ENCODE results near the gene DNMT3B. TPM values are rescaled to one million over a fixed set of nuclear protein-coding genes. Genes with fewer than 3 reads are reported as not detected.

Gene DNMT3B
- total RNA-seq, 2 experiments from 2014 or later: 0.28 to 0.33 TPM

- no peak for TF ChIP-seq CTCF (IDR thresholded peaks at IDR 0.05)
- peak in 2 of 14 experiments; percentile 22 to 32 for DNase-seq
- intact Hi-C loops (cut with DNase I, micrococcal nuclease): loop anchor here in 1 of 2 experiments (5.0 to 10.0 kb wide), 2 partner anchors 464 to 616 kb away; partner anchors contain the start of genes ASXL1, PLAGL2 and POFUT1
- peaks cover 48% of the 10 kb centered on the region for H3K4me1 Mint-ChIP-seq (ENCODE audit: low read depth)
- peak overlapping the region; percentile 77 to 91 for H3K27ac ChIP-seq (ENCODE audit: low read depth in 1 of 2, low read length in 2 of 2)
- peak overlapping the region; percentile 99 for H3K4me3 Mint-ChIP-seq
- no peaks in the 10 kb centered on the region for H3K27me3 Mint-ChIP-seq
- POLR2A ChIA-PET: interaction anchor here (0.9 to 1.8 kb wide), 11 partner anchors 9 to 151 kb away, joined by 3 to 9 read pairs (median 4); no protein-coding TSS in a partner anchor
- peaks cover 50% of the 10 kb centered on the region for H3K4me1 ChIP-seq (ENCODE audit: insufficient read depth, low read length)
- CTCF ChIA-PET: interaction anchor here (0.8 to 0.9 kb wide), 2 partner anchors 31 to 1097 kb away, joined by 3 to 8 read pairs; no protein-coding TSS in a partner anchor
- H3K9me3 ChIP-seq (ENCODE audit: control insufficient read depth in 1 of 2, insufficient read depth in 1 of 2, low read length in 2 of 2): no peaks in the 10 kb centered on the region
- no peaks in the 10 kb centered on the region for H3K27me3 ChIP-seq (ENCODE audit: control insufficient read depth in 1 of 2, insufficient read depth in 2 of 2, low read length in 2 of 2)
- H3K9me3 Mint-ChIP-seq: no peaks in the 10 kb centered on the region
- peak overlapping the region; percentile 98 for H3K27ac Mint-ChIP-seq
- H3K36me3 ChIP-seq (ENCODE audit: insufficient read depth, low read length): peaks cover 5% of the 10 kb centered on the region
- H3K36me3 Mint-ChIP-seq (ENCODE audit: low read depth): peaks cover 25% of the 10 kb centered on the region
- peak overlapping the region; percentile 75 for H3K4me3 ChIP-seq (ENCODE audit: low read length)
- ATAC-seq (ENCODE audit: poor library complexity): no peak
Measured at GRCh38 chr20:32820698-32821377, 58.7 kb downstream of the DNMT3B start.

GRCh38 chr20:32822225-32822624 lies 60.0 kb downstream of the DNMT3B start:
- no peaks in the 10 kb centered on the region for H3K9me3 Mint-ChIP-seq
- no peaks in the 10 kb centered on the region for H3K27me3 Mint-ChIP-seq
- H3K36me3 Mint-ChIP-seq (ENCODE audit: low read depth): peaks cover 36% of the 10 kb centered on the region
- Histone ChIP-seq H3K27ac (ENCODE audit: low read depth in 1 of 2, low read length in 2 of 2) (peak overlapping the region in 1 of 2 donors; percentile 11), H3K36me3 (ENCODE audit: insufficient read depth, low read length) (peaks cover 16% of the 10 kb centered on the region), H3K4me3 (ENCODE audit: low read length) (no peak overlapping the region), H3K27me3 (ENCODE audit: control insufficient read depth in 1 of 2, insufficient read depth in 2 of 2, low read length in 2 of 2) (no peaks in the 10 kb centered on the region), H3K4me1 (ENCODE audit: insufficient read depth, low read length) (peaks cover 50% of the 10 kb centered on the region), H3K9me3 (ENCODE audit: control insufficient read depth in 1 of 2, insufficient read depth in 1 of 2, low read length in 2 of 2) (no peaks in the 10 kb centered on the region)
- H3K4me3 Mint-ChIP-seq: peak overlapping the region; percentile 99
- H3K27ac Mint-ChIP-seq: peak overlapping the region; percentile 98
- H3K4me1 Mint-ChIP-seq (ENCODE audit: low read depth): peaks cover 52% of the 10 kb centered on the region
- DNase-seq: no peak
- intact Hi-C loops (cut with DNase I, micrococcal nuclease): loop anchor here in 1 of 2 experiments (5.0 to 10.0 kb wide), 2 partner anchors 465 to 617 kb away; partner anchors contain the start of genes ASXL1, PLAGL2 and POFUT1
- no peak for TF ChIP-seq CTCF (IDR thresholded peaks at IDR 0.05)
- ChIA-PET POLR2A (no interaction called here), CTCF (interaction anchor here (0.8 kb wide), 1 partner anchor 451 kb away, joined by 3 read pairs; no protein-coding TSS in a partner anchor)
- no peak for ATAC-seq (ENCODE audit: poor library complexity)

- DNase-seq (peak in 3 of 14 experiments; percentile 28 to 51 (median 36)), ATAC-seq (ENCODE audit: poor library complexity) (no peak)
- intact Hi-C loops (cut with DNase I, micrococcal nuclease): loop anchor here in 1 of 2 experiments (5.0 to 10.0 kb wide), 2 partner anchors 466 to 618 kb away; partner anchors contain the start of genes ASXL1, PLAGL2 and POFUT1
- CTCF ChIA-PET: interaction anchor here (1.5 kb wide), 1 partner anchor 26 kb away, joined by 4 read pairs; no protein-coding TSS in a partner anchor
- Histone ChIP-seq H3K9me3 (ENCODE audit: control insufficient read depth in 1 of 2, insufficient read depth in 1 of 2, low read length in 2 of 2) (no peaks in the 10 kb centered on the region), H3K4me3 (ENCODE audit: low read length) (no peak overlapping the region), H3K4me1 (ENCODE audit: insufficient read depth, low read length) (peaks cover 50% of the 10 kb centered on the region), H3K36me3 (ENCODE audit: insufficient read depth, low read length) (peaks cover 23% of the 10 kb centered on the region), H3K27ac (ENCODE audit: low read depth in 1 of 2, low read length in 2 of 2) (no peak overlapping the region), H3K27me3 (ENCODE audit: control insufficient read depth in 1 of 2, insufficient read depth in 2 of 2, low read length in 2 of 2) (no peaks in the 10 kb centered on the region)
- no peaks in the 10 kb centered on the region for H3K27me3 Mint-ChIP-seq
- TF ChIP-seq CTCF (IDR thresholded peaks at IDR 0.05): no peak
- peak overlapping the region; percentile 99 for H3K4me3 Mint-ChIP-seq
- H3K36me3 Mint-ChIP-seq (ENCODE audit: low read depth): peaks cover 44% of the 10 kb centered on the region
- peak overlapping the region; percentile 98 for H3K27ac Mint-ChIP-seq
- POLR2A ChIA-PET: no interaction called here
- H3K9me3 Mint-ChIP-seq: no peaks in the 10 kb centered on the region
- H3K4me1 Mint-ChIP-seq (ENCODE audit: low read depth): peaks cover 61% of the 10 kb centered on the region
Measured at GRCh38 chr20:32823078-32823477, 60.9 kb downstream of the DNMT3B start.
